Activated T-helper 9 cell treated with anti-CD3 and anti-CD28 coated beads, Interleukin-2, amount 50 U/mL, for 16 hours (primary cell): ENCODE results near the gene FAM83G.
"Not testable (repeated sequence)": the region's sequence is repeated elsewhere in the genome, so short reads cannot be mapped to it uniquely, and the experiment has no call there.

Experiments used
- DNase-seq: peaks from one replicate; pipeline ENCODE4 v3.0.0-alpha.2; 2020; ENCODE audit warnings: low read depth

FAM83G gene

GRCh38 chr17:19023209-19023999, 18.8 kb upstream of the FAM83G start:
- DNase-seq, result no peak

GRCh38 chr17:19022747-19023146, 18.2 kb upstream of the FAM83G start:
- DNase-seq, result no peak

GRCh38 chr17:19022128-19022527, 17.6 kb upstream of the FAM83G start:
- DNase-seq, result no peak

GRCh38 chr17:19021622-19022083, 17.1 kb upstream of the FAM83G start:
- no peak for DNase-seq

- DNase-seq, result not testable (repeated sequence)
Measured at GRCh38 chr17:19021011-19021621, 16.6 kb upstream of the FAM83G start.

GRCh38 chr17:19020016-19020415, 15.5 kb upstream of the FAM83G start:
- no peak for DNase-seq

GRCh38 chr17:19019041-19019941, 14.7 kb upstream of the FAM83G start:
- DNase-seq, result no peak

GRCh38 chr17:19018600-19018950, 14.0 kb upstream of the FAM83G start:
- no peak for DNase-seq

GRCh38 chr17:19017804-19018599, 13.4 kb upstream of the FAM83G start:
- no peak for DNase-seq

GRCh38 chr17:19017401-19017800, 12.8 kb upstream of the FAM83G start:
- no peak for DNase-seq

- DNase-seq, result no peak
Measured at GRCh38 chr17:19016881-19017280, 12.3 kb upstream of the FAM83G start.

- DNase-seq, result no peak
Measured at GRCh38 chr17:19016297-19016696, 11.7 kb upstream of the FAM83G start.

GRCh38 chr17:19015428-19015827, 10.9 kb upstream of the FAM83G start:
- no peak for DNase-seq

GRCh38 chr17:19014628-19015215, 10.2 kb upstream of the FAM83G start:
- DNase-seq, result no peak

- no peak for DNase-seq
Measured at GRCh38 chr17:19013806-19014627, 9.5 kb upstream of the FAM83G start.

- DNase-seq, result no peak
Measured at GRCh38 chr17:19013226-19013625, 8.7 kb upstream of the FAM83G start.

- DNase-seq, result no peak
Measured at GRCh38 chr17:19012171-19013080, 7.9 kb upstream of the FAM83G start.

GRCh38 chr17:19011581-19011980, 7.0 kb upstream of the FAM83G start:
- DNase-seq, result no peak

GRCh38 chr17:19010729-19011505, 6.4 kb upstream of the FAM83G start:
- no peak for DNase-seq
